SK-N-SH (cell line): ENCODE measurements around the gene NCAPH2. TPM values are rescaled to one million over a fixed set of nuclear protein-coding genes. Genes with fewer than 3 reads are reported as not detected.
"Not testable (repeated sequence)": the region's sequence is repeated elsewhere in the genome, so short reads cannot be mapped to it uniquely, and the experiment has no call there.

Experiments
- CTCF ChIA-PET: fragments of 300-600, 350-600 bp; formaldehyde crosslinking; extraction: SDS; loops from one replicate; lab custom pipeline; 2021; lab: Yijun Ruan, JAX
- POLR2A ChIA-PET: fragments of 350-600 bp; sonication (Branson Sonifier 250); formaldehyde crosslinking; extraction: SDS; loops from one replicate; lab custom pipeline; 2020; ENCODE audit warnings: antibody characterized with exemption, inconsistent platforms; lab: Yijun Ruan, JAX
- DNase-seq: peaks from one replicate; pipeline ENCODE4 v3.0.0; 2012
- H2AFZ ChIP-seq: fragments of 200-600 bp; sonication (generic); 2 replicates; pipeline ENCODE4 v1.8.1; 2016; ENCODE audit warnings: antibody characterized with exemption, mild to moderate bottlenecking, low read depth
- H3F3A ChIP-seq: fragments of 200-600 bp; sonication (generic); replicated peaks from 2 replicates; pipeline ENCODE3; 2016; ENCODE audit warnings: antibody characterized with exemption, mild to moderate bottlenecking; ENCODE audit not compliant: insufficient read depth
- H3K27ac ChIP-seq, 2 experiments: fragments of 200-500 bp in 1 of 2; fragments of 200-600 bp in 1 of 2; sonication (Bioruptor generic) in 1 of 2; sonication (generic), shearing (Covaris generic) in 1 of 2; 2 replicates each; pipeline versions ENCODE4 v1.5.1 to v1.6.1; 2014 to 2016; ENCODE audit warnings: low read depth in 2 of 2, inconsistent platforms in 1 of 2, low read length in 1 of 2, mild to moderate bottlenecking in 1 of 2, mixed read lengths in 1 of 2
- H3K27me3 ChIP-seq: fragments of 200-600 bp; sonication (generic), shearing (Covaris generic); 2 replicates; pipeline ENCODE4 v1.6.1; 2016; ENCODE audit warnings: mixed run types; ENCODE audit not compliant: insufficient read depth
- H3K36me3 ChIP-seq, 2 experiments: fragments of 200-500 bp in 1 of 2; fragments of 200-600 bp in 1 of 2; sonication (Bioruptor generic) in 1 of 2; sonication (generic) in 1 of 2; replicated peaks in 1 of 2; 2 replicates each; pipeline versions ENCODE3 to v1.5.1; 2014 to 2016; ENCODE audit warnings: low read length in 1 of 2, mild to moderate bottlenecking in 1 of 2; ENCODE audit not compliant: insufficient read depth in 2 of 2, control insufficient read depth in 1 of 2
- H3K4me1 ChIP-seq, 2 experiments: fragments of 200-500 bp in 1 of 2; fragments of 200-600 bp in 1 of 2; sonication (Bioruptor generic) in 1 of 2; sonication (generic), shearing (Covaris generic) in 1 of 2; 2 replicates each; pipeline versions ENCODE4 v1.5.1 to v1.6.1; 2014 to 2016; ENCODE audit warnings: low read depth in 1 of 2, low read length in 1 of 2, mixed run types in 1 of 2; ENCODE audit not compliant: insufficient read depth in 2 of 2, control insufficient read depth in 1 of 2
- H3K4me2 ChIP-seq: fragments of 200-600 bp; sonication (generic), shearing (Covaris generic); 2 replicates; pipeline ENCODE4 v1.6.1; 2017; ENCODE audit warnings: mixed run types
- H3K4me3 ChIP-seq, 2 experiments: fragments of 200-500 bp in 1 of 2; fragments of 200-600 bp in 1 of 2; sonication (Bioruptor generic) in 1 of 2; sonication (generic), shearing (Covaris generic) in 1 of 2; 2 replicates each; pipeline versions ENCODE4 v1.5.1 to v1.8.1; 2014 to 2016; ENCODE audit warnings: low read depth in 2 of 2, inconsistent platforms in 1 of 2, low read length in 1 of 2, mild to moderate bottlenecking in 1 of 2, mixed read lengths in 1 of 2, moderate library complexity in 1 of 2
- H3K79me2 ChIP-seq: fragments of 200-600 bp; sonication (generic); 2 replicates; pipeline ENCODE4 v1.8.1; 2017; ENCODE audit warnings: mild to moderate bottlenecking; ENCODE audit not compliant: insufficient read depth
- H3K9ac ChIP-seq: fragments of 200-600 bp; sonication (generic); 2 replicates; pipeline ENCODE4 v1.6.1; 2017; ENCODE audit warnings: mixed run types
- H3K9me2 ChIP-seq: fragments of 200-600 bp; sonication (generic); 2 replicates; pipeline ENCODE4 v1.6.1; 2017; ENCODE audit warnings: mixed run types
- H3K9me3 ChIP-seq: fragments of 200-600 bp; sonication (generic); 2 replicates; pipeline ENCODE4 v1.6.1; 2017; ENCODE audit warnings: mixed run types, mild to moderate bottlenecking, moderate library complexity
- H4K20me1 ChIP-seq: fragments of 200-600 bp; sonication (generic); 2 replicates; pipeline ENCODE4 v1.6.1; 2017; ENCODE audit warnings: mild to moderate bottlenecking, mixed run types; ENCODE audit not compliant: insufficient read depth
- CHD2 ChIP-seq: fragments of 150-350 bp; IDR thresholded peaks from 2 replicates; pipeline ENCODE4 v1.6.1; 2018; ENCODE audit warnings: low read length; ENCODE audit not compliant: partially characterized antibody
- EZH2phosphoT487 ChIP-seq: fragments of 200-600 bp; sonication (generic); IDR thresholded peaks from 2 replicates; pipeline ENCODE4 v1.6.1; 2017; ENCODE audit warnings: low read depth, mixed run types, mild to moderate bottlenecking, antibody characterized with exemption, moderate library complexity, borderline replicate concordance
- GATA2 ChIP-seq: sonication (generic); formaldehyde crosslinking; IDR thresholded peaks from 2 replicates; pipeline ENCODE4 v1.5.0; 2020; ENCODE audit warnings: mild to moderate bottlenecking, missing genetic modification reagents
- JUND ChIP-seq: IDR thresholded peaks from 2 replicates; pipeline ENCODE4 v1.4.0; 2012
- MEF2A ChIP-seq: IDR thresholded peaks from 2 replicates; pipeline ENCODE4 v1.4.0; 2012; ENCODE audit warnings: low read depth, borderline replicate concordance
- NFIC ChIP-seq: IDR thresholded peaks from 2 replicates; pipeline ENCODE4 v1.4.0; 2012; ENCODE audit warnings: borderline replicate concordance
- REST ChIP-seq: IDR thresholded peaks from 2 replicates; pipeline ENCODE4 v1.6.1; 2012; ENCODE audit warnings: mild to moderate bottlenecking, low read depth, low read length, moderate library complexity
- RFX5 ChIP-seq: IDR thresholded peaks from 2 replicates; pipeline ENCODE4 v1.6.1; 2012; ENCODE audit warnings: mild to moderate bottlenecking, improper control_type of control experiment, low read length
- RXRA ChIP-seq: IDR thresholded peaks from 2 replicates; pipeline ENCODE4 v1.4.0; 2012; ENCODE audit warnings: low read depth, mild to moderate bottlenecking, borderline replicate concordance
- YY1 ChIP-seq: IDR thresholded peaks from 2 replicates; pipeline ENCODE4 v1.4.0; 2012; ENCODE audit warnings: low read depth, mild to moderate bottlenecking
- WGBS: methylation state at CpG from one replicate; pipeline ENCODE4 v1.1.6; 2017; ENCODE audit warnings: low lambda C conversion rate; 5-methylcytosine and 5-hydroxymethylcytosine counted together
- polyA plus RNA-seq, 3 experiments: library from polyadenylated mRNA; depleted of rRNA; stranded (reverse); fragments of >200 nt; gene quantifications; 2 replicates each; pipeline ENCODE4 v1.2.3, GENCODE V29; 2012
- TF ChIP-seq, protein P1 (sequence below): fragments of 150-350 bp; IDR thresholded peaks from 2 replicates; pipeline ENCODE4 v1.6.1; 2016; ENCODE audit warnings: mild to moderate bottlenecking, low read depth, low read length
- TF ChIP-seq, protein P2 (sequence below): IDR thresholded peaks from 2 replicates; pipeline ENCODE4; 2012
- TF ChIP-seq, protein P3 (sequence below): IDR thresholded peaks from 2 replicates; pipeline ENCODE4 v1.4.0; 2012; ENCODE audit warnings: low read depth, borderline replicate concordance
- TF ChIP-seq, protein P4 (sequence below): fragments of 200-600 bp; sonication (generic); IDR thresholded peaks from 2 replicates; pipeline ENCODE4 v1.6.1; 2017; ENCODE audit warnings: antibody characterized with exemption, mild to moderate bottlenecking, moderate library complexity

The NCAPH2 gene
- polyA plus RNA-seq, 1 of the 3 experiments (the other 2 are of a cell fraction) = 22.4 TPM

GRCh38 chr22:50519151-50519550 lies 11.1 kb downstream of the NCAPH2 start:
- Histone ChIP-seq H3K27ac (no peak overlapping the region), H3K9ac (no peak overlapping the region), H3K36me3 (peaks cover 7 to 54% of the 10 kb centered on the region in 2 experiments), H3K4me3 (no peak overlapping the region), H4K20me1 (0 out of 2 replicates have a peak, but pooled peaks cover 5% of the 10 kb centered on the region), H3K4me2 (no peak overlapping the region), H2AFZ (no peak overlapping the region), H3K79me2 (peaks cover 41% of the 10 kb centered on the region), H3K27me3 (no peaks in the 10 kb centered on the region), H3K9me3 (no peaks in the 10 kb centered on the region), H3K4me1 (peaks cover 3 to 6% of the 10 kb centered on the region in 2 experiments; a peak in 2 of 4 replicates), H3K9me2 (no peaks in the 10 kb centered on the region), H3F3A (no peaks in the 10 kb centered on the region)
- WGBS = 100% methylated on average over 3 of the region's 8 CpGs
- no peak for TF ChIP-seq RXRA
- no peak for TF ChIP-seq JUND
- TF ChIP-seq, protein P1, sequence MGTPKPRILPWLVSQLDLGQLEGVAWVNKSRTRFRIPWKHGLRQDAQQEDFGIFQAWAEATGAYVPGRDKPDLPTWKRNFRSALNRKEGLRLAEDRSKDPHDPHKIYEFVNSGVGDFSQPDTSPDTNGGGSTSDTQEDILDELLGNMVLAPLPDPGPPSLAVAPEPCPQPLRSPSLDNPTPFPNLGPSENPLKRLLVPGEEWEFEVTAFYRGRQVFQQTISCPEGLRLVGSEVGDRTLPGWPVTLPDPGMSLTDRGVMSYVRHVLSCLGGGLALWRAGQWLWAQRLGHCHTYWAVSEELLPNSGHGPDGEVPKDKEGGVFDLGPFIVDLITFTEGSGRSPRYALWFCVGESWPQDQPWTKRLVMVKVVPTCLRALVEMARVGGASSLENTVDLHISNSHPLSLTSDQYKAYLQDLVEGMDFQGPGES = no peak
- TF ChIP-seq RFX5 = no peak
- no peak for TF ChIP-seq REST
- TF ChIP-seq YY1 = no peak
- TF ChIP-seq, protein P2, sequence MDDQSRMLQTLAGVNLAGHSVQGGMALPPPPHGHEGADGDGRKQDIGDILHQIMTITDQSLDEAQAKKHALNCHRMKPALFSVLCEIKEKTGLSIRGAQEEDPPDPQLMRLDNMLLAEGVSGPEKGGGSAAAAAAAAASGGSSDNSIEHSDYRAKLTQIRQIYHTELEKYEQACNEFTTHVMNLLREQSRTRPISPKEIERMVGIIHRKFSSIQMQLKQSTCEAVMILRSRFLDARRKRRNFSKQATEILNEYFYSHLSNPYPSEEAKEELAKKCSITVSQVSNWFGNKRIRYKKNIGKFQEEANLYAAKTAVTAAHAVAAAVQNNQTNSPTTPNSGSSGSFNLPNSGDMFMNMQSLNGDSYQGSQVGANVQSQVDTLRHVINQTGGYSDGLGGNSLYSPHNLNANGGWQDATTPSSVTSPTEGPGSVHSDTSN = no peak
- no peak for TF ChIP-seq EZH2phosphoT487
- TF ChIP-seq MEF2A = no peak
- no peak for TF ChIP-seq GATA2 (CRISPR knock-in tag)
- TF ChIP-seq CHD2 = no peak
- TF ChIP-seq, protein P3, sequence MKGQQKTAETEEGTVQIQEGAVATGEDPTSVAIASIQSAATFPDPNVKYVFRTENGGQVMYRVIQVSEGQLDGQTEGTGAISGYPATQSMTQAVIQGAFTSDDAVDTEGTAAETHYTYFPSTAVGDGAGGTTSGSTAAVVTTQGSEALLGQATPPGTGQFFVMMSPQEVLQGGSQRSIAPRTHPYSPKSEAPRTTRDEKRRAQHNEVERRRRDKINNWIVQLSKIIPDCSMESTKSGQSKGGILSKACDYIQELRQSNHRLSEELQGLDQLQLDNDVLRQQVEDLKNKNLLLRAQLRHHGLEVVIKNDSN = no peak
- TF ChIP-seq, protein P4, sequence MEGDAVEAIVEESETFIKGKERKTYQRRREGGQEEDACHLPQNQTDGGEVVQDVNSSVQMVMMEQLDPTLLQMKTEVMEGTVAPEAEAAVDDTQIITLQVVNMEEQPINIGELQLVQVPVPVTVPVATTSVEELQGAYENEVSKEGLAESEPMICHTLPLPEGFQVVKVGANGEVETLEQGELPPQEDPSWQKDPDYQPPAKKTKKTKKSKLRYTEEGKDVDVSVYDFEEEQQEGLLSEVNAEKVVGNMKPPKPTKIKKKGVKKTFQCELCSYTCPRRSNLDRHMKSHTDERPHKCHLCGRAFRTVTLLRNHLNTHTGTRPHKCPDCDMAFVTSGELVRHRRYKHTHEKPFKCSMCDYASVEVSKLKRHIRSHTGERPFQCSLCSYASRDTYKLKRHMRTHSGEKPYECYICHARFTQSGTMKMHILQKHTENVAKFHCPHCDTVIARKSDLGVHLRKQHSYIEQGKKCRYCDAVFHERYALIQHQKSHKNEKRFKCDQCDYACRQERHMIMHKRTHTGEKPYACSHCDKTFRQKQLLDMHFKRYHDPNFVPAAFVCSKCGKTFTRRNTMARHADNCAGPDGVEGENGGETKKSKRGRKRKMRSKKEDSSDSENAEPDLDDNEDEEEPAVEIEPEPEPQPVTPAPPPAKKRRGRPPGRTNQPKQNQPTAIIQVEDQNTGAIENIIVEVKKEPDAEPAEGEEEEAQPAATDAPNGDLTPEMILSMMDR = no peak
- no peak for TF ChIP-seq NFIC
- peak; percentile 5 for DNase-seq
- POLR2A ChIA-PET = no interaction called here
- CTCF ChIA-PET = interaction anchor here (1.3 to 1.8 kb wide), 2 partner anchors 21 to 44 kb away, joined by 3 to 6 read pairs; partner anchors contain the start of gene SYCE3

- H3K4me2 ChIP-seq, H2AFZ ChIP-seq, H3K9me2 ChIP-seq, CTCF ChIA-PET, H3K9ac ChIP-seq, POLR2A ChIA-PET, H3K27ac ChIP-seq, H3K27me3 ChIP-seq, DNase-seq, H3K4me3 ChIP-seq, H4K20me1 ChIP-seq, H3F3A ChIP-seq, H3K9me3 ChIP-seq: not testable (repeated sequence)
- H3K36me3 ChIP-seq = peaks cover 7 to 54% of the 10 kb centered on the region in 2 experiments
- H3K4me1 ChIP-seq = peaks cover 7 to 13% of the 10 kb centered on the region in 2 experiments; a peak in 2 of 4 replicates
- WGBS = 96% methylated on average over 8 of the region's 8 CpGs
- peaks cover 35% of the 10 kb centered on the region for H3K79me2 ChIP-seq
Measured at GRCh38 chr22:50520184-50520583, 12.2 kb downstream of the NCAPH2 start.
